HFF-Myc (cell line): ENCODE results near the gene SCARF2.

Experiments
- DNase-seq: peaks from one replicate; pipeline ENCODE4 v3.0.0-alpha.2; 2011; ENCODE audit warnings: low read depth; ENCODE audit errors: extremely low read depth
- H3K4me3 ChIP-seq: replicated peaks from 2 replicates; pipeline ENCODE4 v1.5.1; 2011; ENCODE audit warnings: low read depth, mild to moderate bottlenecking, control low read depth, low read length
- CTCF ChIP-seq: IDR thresholded peaks from 2 replicates; pipeline ENCODE4 v1.5.1; 2012; ENCODE audit warnings: mild to moderate bottlenecking, low read depth, low read length, control low read depth; ENCODE audit errors: missing control alignments

Gene SCARF2

DNA sequence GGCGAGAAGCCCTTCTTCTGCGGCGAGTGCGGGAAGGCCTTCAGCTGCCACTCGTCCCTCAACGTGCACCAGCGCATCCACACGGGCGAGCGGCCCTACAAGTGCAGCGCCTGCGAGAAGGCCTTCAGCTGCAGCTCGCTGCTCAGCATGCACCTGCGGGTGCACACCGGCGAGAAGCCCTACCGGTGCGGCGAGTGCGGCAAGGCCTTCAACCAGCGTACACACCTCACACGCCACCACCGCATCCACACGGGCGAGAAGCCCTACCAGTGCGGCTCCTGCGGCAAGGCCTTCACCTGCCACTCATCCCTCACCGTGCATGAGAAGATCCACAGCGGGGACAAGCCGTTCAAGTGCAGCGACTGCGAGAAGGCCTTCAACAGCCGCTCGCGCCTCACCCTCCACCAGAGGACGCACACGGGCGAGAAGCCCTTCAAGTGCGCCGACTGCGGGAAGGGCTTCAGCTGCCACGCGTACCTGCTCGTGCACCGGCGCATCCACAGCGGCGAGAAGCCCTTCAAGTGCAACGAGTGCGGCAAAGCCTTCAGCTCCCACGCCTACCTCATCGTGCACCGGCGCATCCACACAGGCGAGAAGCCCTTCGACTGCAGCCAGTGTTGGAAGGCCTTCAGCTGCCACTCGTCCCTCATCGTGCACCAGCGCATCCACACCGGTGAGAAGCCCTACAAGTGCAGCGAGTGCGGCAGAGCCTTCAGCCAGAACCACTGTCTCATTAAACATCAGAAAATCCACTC, 31.5 kb downstream of the SCARF2 start:
- H3K4me3 ChIP-seq: no peak overlapping the region
- TF ChIP-seq CTCF: no peak

GRCh38 chr22:20405291-20405930, 32.2 kb downstream of the SCARF2 start:
- no peak for DNase-seq
- no peak for TF ChIP-seq CTCF
- no peak overlapping the region for H3K4me3 ChIP-seq

More for the DNA sequence above, 31.5 kb downstream of the SCARF2 start:
- no peak for DNase-seq

GRCh38 chr22:20404881-20405280, 32.7 kb downstream of the SCARF2 start:
- no peak overlapping the region for H3K4me3 ChIP-seq
- no peak for DNase-seq
- TF ChIP-seq CTCF: no peak

DNA sequence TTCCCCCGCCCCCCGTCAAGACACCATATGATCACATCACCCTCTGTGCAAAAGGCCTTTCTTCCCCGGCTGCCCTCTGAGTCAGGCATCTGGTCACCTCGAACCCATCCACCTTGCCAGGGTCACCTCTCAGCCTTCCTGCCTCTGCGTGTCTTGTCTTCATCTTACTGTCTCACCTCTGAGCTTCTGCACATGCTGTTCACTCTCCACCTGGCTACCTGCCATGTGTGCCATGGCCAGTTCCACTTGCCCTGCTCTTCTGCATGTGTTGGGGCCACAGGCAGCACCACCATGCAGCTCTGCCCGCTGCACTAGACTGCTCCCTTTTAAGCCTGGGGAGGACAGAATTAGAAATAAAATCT, 33.9 kb downstream of the SCARF2 start:
- H3K4me3 ChIP-seq: no peak overlapping the region
- no peak for DNase-seq
- TF ChIP-seq CTCF: no peak

DNA sequence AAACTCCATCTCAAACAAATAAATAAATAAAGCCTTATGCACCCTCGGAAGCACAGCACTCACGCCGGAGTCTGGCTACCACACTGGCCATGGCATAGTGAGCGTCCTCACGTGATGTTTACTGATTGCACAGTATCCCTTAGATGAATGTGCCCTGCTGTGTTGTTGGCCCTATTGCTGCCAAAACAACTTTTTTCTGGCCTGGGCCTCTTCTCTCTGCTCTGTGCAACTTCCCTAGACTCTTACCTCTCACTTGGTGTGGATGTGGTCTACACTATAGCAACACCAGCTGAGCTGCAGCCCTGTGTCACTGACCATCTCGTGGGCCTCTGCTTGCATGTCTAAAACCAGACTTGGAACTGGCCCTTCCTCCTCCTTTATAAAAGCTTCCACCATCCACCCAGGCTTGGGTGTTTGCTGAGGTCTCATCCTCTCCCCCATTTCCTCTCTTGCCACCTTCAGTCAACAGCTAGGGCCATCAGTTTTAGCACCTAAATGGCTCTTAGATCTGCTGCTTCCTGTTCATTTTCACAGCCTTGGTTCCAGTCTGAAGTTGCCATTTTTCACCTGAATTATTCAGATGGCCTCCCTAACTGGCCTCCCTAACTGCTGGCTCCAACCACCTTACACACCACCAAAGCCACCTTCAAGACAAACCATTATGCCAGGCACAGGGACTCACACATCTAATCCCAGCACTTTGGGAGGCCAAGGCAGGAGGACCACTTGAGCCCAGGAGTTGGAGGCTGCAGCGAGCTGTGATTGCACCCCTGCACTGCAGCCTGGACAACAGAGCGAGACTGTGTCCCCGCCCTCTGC, 34.5 kb downstream of the SCARF2 start:
- DNase-seq: no peak
- no peak overlapping the region for H3K4me3 ChIP-seq

More for the DNA sequence above, 34.5 kb downstream of the SCARF2 start:
- no peak for TF ChIP-seq CTCF
